Gastrocnemius medialis (tissue), 4 donors: Measurements from ENCODE around the gene YJU2.

Experiments
- CTCF ChIP-seq, 5 experiments: fragments of 450-650 bp in 3 of 5; fragments of 200-600 bp in 2 of 5; sonication (generic) in 2 of 5; IDR thresholded peaks in 4 of 5; conservative IDR thresholded peaks in 1 of 5; 1 replicate in 4 of 5; 2 replicates in 1 of 5; pipeline ENCODE4 v1.5.1; 2016 to 2019; ENCODE audit warnings: antibody characterized with exemption in 5 of 5, mild to moderate bottlenecking in 3 of 5, moderate library complexity in 3 of 5
- POLR2A ChIP-seq, 2 donors: fragments of 450-650 bp; IDR thresholded peaks; one replicate each; pipeline ENCODE4 v1.6.1; 2017; ENCODE audit warnings: antibody characterized with exemption in 2 of 2, mild to moderate bottlenecking in 2 of 2, moderate library complexity in 2 of 2

- no peak for TF ChIP-seq CTCF (IDR thresholded peaks at IDR 0.05 in 4 of 5, conservative IDR thresholded peaks at IDR 0.05 in 1 of 5)
- TF ChIP-seq POLR2A (IDR thresholded peaks at IDR 0.05): no peak
These were observed 45.8 kb upstream of the YJU2 start for GRCh38 chr19:4200940-4201542.
